Hematopoietic multipotent progenitor cell treated with erythropoietin and hydrocortisone succinate and interleukin-3 and kit ligand, for 6 days (in vitro differentiated cells): ENCODE results near the gene CLCN5.

Experiments
- DNase-seq: peaks from one replicate; pipeline ENCODE4 v3.0.0-alpha.2; 2015

Gene CLCN5

DNA sequence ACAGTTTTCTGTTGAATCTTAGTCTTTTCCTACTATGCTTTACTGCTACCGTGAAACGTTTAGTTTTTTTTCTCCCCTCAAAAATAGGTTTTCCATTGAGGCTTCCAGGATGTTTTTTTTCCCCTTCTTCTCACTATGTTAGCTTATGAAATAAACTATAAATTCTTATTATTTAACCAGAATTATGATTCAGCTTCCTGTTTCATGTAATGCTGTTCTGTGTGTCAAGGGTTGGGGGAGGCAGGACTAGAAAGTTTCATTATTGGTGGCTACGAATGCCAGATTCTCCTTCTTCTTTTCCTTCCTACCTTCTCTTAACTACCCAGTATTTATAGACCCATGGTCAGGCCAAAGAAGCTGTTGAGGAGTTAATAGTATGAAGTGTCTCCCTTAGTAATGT lies 11.8 kb downstream of the CLCN5 start:
- no peak for DNase-seq

DNA sequence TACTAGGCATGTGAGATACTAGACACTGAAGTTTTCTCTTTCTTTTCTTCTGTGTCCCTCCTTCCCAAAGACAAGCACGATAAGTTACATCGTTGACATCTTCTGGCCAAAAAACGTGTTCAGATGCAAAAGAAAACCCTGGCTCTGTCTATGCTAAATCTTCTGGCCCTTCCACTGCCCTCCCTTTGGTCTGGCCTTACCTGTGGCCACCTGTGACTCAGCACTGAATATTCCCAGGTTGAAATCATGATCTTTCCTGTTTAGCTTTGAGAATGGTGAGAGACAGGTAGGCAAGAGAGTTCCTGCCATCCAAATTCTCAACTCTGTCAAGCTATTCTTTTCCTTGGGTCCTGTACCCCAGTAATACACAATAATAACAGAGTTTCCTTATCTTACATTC lies 12.3 kb downstream of the CLCN5 start:
- no peak for DNase-seq

DNA sequence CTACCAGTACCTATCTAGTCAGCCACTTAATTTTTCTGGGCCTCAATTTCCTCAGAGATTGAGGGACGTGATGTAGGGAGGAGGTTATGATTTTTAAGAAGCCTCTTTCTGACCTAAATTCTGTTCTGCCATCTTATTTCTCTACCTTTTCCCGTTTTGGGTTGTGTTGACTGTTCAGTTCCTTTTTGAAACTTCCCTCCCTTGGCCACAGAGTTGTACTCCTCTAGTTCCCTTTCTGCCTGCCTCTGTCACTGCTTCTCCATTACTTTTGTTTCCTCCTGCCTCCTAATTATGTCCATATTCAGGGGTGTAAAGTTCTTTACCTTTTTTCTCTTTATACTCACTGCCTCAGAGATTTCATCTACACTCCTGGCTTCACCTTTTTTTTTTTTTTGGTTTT lies 25.4 kb downstream of the CLCN5 start:
- DNase-seq, result no peak

DNA sequence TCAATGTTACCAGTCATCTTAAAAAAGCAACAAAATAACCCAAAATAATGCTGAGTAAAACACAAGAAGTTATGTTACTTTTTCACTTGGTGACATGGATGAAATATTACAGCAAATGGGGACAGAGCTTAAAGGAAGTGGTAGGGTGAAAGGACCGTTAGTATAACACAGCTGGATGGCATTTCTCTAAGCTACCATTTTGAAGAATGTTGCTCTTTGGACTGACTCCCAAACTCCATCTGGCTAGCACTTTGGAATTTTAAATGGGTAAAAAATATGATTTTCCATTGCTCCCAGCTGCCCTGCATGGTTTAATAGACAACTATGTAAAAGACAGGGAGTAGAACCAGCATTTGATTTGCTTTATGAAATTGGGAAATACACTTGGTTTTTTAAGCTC lies 27.6 kb downstream of the CLCN5 start:
- no peak for DNase-seq

DNA sequence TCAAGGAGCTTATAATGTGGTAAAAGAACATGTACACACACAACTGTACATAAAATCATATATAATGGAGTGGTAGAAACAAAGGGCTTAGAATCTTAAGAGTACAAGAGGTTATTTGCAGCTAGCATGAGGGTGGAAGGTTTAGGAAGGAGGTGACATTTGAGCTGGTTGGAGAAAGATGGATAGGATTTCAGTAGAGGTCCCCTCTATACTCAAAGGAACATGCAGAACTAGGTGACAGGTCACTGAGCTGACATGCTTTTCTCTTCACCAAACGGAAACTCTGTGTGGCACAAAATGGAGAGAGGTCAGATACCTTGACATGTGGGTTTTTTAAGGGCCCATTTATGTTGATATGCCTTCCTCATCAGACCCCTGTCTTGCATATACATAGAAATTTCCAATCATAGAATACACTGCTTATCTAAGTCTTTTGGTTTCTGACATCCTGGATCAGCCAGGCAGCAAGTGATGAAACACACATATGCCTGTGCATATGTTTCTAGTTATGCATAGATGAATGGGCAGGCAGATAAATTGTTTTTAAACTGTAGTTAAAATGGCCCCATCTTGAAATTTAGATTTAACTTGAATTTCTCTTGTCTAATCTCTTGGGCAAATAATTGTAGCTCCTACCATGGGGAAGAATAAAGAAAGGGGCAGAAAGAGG lies 29.3 kb downstream of the CLCN5 start:
- no peak for DNase-seq

DNA sequence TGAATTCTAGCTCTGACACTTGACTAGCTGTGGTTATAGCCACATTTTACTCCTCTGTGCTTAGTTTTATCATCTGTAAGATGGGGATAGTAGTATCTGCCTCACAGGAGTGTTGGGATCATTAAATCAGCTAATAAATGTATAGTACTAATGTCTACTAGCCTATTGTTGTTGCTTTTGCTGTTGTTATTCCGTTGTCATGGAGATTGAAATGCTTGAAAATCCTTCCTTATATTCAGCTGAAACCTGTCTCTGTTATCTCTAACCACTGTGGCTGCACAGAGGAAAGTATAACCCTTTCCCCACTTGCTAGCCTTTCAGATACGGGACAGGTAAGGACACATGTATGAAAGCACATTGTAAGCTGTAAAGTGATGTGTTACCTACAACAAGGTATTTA lies 33.9 kb downstream of the CLCN5 start:
- DNase-seq, result no peak

DNA sequence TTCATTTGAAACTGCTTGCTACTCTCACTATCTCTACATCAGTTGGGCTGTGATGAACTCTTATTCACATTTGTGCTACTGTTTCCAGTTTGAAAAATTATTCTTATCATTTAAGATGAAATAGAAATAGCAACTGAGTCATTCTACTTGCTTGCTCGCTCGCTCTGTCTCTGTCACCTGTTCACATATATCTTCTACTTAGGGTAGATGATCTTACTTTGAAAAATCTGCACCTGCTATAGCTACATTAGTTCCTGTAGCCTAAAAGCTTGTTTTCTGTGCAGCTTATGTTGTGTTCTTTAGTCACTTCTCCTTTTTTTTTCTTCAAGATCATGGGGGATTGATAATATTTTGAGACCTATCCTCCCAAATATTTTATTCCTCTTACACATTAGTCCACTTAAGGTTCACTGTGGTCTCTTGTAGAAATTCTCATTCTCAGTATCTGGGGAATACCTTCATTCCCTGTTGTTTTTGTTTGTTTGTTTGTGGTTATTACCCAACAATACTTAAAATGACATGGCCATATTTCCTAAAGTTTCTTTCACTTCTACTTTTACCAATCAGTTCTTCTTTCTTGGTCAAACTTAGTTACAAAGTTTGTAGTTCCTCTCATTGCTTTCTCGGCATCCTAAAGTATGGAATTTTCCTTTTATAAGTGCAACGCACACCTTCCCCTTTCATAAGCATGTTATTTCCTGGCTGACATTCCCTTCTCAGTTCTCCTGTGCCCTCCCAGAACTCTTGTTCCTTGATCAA lies 36.5 kb downstream of the CLCN5 start:
- no peak for DNase-seq

DNA sequence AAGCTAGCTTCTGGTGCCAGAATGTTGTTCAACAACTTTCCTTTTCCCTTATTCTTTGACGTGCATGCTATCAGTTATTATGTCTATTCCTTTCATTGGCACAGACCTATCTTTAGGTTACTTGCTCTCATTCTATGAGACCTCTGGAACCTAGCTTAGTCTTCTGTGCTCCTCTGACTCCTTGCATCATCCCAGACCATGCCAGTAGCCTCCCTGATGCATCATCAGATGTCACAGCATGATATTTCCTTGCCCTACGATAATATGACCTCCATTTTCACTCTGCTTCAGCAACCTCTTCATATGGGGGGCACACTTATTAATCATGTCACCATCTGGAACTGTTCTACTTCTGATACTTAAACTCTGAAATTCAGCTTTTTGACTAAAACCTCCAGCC lies 37.2 kb downstream of the CLCN5 start:
- no peak for DNase-seq

DNA sequence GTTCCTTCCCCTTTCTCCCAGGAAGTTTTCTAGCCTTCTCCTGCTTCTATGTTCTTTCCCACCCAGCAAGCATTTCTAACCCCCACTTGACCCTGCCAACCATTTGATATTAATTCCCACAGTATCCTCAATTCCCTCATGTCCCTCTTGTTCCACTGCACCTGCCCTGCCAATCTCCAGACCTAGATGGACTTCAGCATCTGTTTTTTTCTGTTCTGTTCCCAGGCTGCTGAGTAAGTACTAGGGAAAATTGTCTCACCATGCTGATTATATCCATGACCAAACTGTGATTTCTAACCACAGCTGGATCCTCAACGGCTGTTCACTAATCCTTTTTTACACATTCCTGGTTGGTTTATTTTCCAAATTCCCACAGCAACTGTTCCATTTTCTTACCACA lies 37.7 kb downstream of the CLCN5 start:
- DNase-seq, result no peak

DNA sequence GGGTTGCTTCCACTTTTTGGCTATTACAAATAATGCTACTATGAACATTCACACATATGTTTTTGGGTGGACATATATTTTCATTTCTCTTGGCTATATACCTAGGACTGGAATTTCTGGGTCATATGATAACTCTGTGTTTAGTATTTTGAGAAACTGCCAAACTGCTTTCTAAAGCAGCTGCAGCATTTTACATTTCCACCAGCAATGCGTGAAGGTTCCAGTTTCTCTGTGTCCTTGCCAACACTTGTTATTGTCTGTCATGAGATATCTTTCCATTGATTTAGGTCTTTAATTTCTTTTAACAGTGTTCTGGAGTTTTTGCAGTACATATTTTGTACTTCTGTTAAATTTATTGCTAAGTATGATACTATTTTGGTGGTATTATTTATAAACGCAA lies 48.3 kb downstream of the CLCN5 start:
- no peak for DNase-seq

DNA sequence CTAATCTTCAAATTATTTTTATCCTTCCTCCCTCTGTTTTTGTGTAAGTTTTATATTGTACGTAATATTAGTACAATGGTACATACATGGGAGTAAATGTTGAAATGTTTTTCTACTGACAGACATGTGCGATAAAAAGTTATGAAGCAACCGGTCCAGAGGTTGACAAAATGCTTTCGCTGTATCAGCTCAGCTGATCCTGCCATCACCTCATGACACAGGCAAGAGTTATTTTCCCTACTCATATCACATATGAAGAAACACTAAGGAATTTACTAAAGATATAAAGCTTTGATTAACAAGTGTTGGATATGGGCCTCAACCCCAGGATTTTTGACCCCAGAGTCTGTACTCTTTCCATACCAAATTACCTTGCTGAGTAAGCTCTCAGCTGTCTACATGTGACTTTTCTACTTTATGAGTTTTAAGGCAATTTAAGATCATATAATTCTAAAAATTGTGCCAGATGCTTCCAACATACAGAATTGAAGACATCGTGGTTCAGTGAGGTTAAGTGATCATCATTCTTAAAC lies 50.0 kb downstream of the CLCN5 start:
- DNase-seq, result no peak

DNA sequence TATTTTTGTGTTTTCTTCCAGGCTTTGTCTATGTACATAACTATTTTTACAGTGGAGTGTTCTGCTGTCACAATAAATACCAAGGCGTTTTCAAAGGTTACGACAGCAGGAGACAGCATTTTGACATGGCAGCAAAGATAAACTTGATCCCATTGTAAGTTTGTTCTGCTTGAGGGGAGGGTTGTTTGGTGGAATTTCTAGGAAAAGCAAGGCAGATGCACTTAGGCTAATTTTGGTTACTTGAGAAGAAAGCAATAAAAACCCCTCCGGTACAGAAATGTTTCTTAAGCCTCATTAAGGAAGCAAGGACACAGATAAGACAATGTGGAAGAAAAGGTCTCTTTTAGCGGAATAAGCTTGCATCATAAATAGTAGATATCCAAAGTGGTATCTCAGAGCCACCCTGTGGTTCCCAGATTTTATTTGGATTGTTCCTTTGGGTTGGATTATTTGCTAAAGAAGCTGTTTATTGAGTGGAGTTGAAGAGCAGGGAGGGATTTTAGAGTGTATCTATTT lies 54.3 kb downstream of the CLCN5 start:
- no peak for DNase-seq

DNA sequence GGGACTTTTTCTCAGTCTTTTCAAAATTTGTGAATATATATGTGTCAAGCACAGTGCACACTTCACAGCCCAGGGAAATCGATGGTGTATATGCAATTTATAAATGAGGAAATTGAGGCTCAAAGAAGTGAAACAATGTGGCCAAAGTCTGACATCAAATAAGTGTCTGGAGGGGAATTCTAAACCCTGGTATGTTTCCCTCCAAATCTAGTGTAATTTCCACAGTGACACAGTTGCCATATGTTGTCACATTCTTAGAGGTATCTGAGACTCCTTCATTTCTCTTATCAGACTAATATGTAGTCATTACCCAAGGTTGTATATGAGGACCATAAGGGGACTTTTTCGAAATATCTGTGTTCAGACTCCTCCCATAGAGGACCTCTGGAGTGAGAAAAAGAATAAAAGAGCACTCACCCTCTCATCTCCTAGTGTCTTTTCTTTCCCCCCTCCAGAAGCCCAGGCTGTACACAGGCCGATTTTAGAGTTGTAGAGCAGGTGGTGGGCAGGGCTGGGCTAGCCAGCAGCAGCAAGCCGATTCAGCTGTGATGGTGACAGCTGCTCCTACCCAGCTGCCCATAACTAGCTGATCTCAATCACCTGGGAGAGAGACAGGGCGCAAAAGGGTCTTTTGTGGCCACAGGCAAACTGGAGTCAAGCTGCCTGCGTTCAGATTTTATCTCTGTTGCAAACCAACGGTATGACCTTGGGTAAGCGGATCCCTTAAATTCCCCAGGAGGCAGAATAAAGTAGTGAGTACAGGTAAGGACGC lies 55.1 kb downstream of the CLCN5 start:
- DNase-seq, result no peak

DNA sequence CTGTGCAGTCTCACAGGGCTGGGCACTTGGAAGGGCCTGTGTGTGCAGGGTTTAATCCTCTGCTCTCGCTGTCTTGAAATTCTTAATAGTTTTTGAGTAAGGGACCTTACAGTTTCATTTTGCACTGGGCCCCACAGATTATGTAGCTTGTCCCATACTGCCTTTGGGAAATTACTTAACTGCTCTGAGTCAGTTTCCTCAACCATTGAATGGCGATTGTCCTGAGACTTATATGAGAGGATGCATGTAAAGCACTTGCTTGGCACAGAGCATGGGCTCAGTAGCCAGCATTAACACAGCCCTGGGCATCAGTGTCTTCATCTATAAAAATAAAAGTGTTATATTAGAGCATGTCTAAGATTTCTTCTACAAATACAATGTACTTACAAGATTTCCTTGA lies 55.8 kb downstream of the CLCN5 start:
- DNase-seq, result no peak

DNA sequence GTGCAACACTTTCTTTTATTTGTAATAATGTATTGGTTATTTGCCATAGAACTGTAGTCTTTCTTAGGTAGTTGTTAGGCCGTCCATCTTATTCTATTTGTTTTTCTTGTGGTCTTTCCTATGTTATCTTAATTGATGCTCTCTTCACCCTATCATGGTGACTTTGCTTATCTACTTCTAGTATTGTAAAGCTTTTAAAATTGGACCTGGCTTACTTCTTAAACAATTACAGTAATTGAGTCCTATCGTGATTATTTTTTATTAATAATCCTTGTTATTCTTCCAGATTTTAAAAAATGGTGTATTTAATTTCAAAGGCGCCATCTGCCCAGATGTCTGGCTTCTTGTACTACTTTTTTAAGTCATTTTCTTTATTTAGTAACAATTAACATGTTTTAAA lies 63.7 kb downstream of the CLCN5 start:
- DNase-seq, result no peak

DNA sequence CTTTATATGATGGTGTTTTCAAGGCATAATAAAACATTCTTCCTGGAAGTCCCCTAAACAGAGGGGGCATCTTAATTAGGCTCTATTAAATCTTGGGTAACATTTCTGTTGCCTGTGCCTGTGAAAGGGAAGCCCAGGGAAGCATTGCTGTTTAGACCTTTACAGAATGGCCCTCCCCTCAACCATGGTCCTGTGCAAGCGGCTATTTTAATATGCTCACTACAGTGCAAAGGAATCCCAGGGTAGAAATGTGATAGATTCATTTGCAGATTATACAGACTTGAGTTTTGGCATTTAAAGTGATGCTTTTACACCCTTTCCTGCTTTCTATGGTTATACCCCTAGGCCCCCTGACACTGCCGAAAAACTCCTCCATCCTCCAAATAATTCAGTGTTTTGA lies 65.3 kb downstream of the CLCN5 start:
- no peak for DNase-seq

DNA sequence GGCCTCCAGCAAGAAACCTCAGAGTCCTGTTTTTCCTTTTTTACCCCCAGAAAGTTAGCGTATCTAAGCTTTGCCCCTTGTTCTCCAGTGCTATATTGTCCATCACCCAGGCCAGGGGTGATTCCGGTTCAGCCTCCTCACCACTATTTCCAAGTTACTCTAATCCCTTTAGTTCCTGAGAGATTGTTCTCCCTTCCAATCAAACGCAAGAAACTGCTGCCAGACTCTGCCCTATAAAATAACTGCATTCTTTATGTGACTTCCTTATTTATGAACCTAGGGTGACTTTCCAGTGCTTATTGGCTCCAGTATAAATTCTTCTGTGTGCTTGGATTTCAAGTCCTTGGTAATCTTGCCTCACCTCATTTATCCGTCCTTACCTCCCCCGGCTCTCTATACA lies 65.7 kb downstream of the CLCN5 start:
- DNase-seq, result no peak

DNA sequence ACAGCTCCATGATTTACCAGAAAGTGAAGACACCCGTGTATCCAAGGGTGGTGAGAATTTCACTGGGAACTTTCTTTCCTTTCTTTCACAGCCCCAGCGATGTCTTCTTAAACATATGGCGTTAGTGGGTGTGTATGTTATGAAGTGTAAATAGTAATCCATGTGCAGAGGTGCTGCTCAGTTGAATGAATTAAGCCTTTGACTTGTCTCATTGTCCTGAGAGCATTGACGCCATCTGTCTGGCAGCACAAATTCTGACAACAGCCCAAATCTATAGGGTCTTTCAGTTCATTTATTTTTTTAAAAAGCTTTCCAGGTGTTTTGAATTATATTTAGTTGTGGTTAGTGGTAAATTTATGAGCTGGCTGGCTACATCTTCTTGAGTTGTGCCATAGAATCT lies 69.4 kb downstream of the CLCN5 start:
- DNase-seq, result no peak

DNA sequence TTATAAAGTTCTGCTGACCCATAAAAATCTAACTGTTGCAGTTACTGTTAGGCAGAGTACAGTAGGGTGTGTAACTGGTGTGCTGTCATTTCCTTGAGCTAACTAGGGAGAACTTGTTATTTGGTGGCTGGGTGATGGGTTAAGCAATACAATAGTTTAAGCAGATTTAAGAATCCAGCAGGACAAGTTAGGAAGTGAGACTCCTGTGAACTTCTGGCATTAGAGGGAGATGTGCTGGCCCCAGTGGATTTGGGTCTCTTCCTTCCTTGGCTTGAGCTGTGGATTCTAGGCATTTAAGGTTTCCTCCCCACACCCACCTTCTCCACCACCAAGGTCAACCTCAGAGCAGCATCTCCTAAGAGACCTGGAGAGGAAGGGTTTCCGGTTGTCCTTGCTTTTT lies 70.5 kb downstream of the CLCN5 start:
- DNase-seq, result no peak

DNA sequence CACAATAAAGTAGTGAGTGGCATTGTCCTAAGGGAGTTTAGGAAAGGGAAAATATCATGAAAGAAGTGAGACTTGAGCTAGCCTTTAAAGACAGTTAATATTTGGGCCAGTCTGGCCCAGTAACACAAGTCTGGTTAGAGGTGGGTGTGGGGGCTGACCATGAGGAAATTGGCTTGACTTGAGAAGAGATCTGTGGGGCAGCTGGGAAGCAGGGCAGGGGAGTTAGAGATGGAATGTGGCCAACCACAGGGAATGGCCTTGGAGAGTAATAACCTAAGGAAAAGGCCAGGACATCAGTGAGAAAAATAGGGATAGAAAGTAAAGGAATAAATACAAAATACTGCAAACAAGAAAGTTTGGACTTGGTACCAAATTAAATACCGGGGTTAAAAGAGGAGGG lies 71.3 kb downstream of the CLCN5 start:
- DNase-seq, result no peak

DNA sequence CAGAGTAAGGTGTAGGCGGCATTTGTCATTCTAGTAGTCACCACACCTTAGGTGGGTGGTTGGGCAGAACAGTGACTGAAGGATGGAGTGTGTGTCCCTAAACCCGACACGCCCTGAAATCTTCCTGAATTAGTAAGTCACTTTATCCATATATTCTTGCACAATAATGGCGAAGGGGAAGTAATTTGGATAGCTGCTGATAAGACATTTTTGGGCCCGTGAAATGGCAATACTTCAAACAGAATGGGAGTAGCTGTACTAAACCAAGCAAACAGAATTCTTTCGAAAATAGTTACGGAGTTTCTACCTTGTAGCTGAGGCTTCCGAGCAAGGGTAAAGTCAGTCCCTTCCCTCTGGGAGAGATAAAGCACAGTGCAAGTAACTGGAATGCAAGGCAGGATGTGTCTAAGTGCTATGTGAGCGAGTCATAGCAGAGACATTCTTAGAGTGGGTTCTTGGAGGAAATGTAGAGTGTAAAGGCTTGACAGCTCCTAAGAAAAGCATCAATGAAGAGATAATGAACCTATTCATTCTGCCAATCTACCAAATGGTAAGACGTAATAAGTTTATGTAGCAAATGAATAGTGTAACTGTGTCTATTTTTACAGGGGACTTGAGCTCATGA lies 72.8 kb downstream of the CLCN5 start:
- no peak for DNase-seq

DNA sequence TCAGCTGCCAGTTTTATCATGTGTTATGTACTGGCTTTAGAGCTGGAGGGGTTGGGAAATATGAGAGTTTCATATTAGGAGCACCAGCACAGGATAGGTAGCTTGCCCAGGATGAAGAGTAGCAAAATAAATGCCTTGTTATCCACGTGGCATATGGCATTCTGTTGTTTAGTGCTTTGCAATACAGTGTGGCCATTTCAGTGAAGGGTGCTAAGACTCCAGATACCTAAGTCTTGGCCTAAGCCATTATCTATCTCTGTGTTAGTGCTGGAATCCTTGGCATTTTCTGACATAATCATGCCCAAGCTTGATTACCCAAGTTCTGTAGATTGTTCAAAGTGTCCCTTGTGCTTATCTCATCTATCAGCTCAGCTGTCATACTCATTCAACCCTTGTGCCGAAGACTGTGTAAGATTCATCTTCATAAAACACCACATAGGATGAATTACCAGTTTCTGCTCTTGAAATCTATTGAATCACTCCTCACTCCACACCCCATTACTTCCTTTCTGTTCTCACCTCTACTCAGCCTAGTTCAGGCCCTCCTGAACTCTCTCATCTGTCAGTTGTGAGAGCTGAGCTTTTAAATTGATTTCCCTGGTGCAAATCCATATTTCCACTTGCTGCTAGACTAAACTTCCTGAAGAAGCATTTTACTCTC lies 73.5 kb downstream of the CLCN5 start:
- DNase-seq, result no peak

DNA sequence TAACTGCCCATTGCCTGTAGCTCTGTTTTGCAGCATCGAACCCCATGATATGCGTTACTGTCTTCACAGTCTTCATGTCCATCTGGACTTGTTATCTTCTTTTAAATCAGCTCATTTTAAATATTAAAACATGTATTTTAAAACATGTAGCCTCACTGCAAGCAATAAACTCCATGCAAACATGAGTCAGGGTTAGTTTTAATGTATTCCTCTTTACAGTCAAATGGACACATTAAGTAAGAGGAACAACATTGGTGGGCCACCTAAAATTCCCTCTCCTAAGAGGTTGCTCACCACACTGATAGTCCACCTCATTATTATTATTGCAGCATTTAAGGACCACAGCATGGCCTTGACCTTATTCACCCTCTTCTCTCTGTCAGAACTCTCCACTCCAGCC lies 74.1 kb downstream of the CLCN5 start:
- no peak for DNase-seq
